ENCODE measurements around the gene GRAMD2A.

The GRAMD2A gene

GRCh38 chr15:72197460-72198355 is at the start of gene GRAMD2A:
Gene GRAMD2A, minus strand, starts transcription at chr15:72197787.
- peak in 4 of 58 donors; percentile 15 to 29 (median 28) for DNase-seq

- DNase-seq: no peak
Observed at GRCh38 chr15:72242775-72243370, 45.3 kb upstream of the GRAMD2A start.

DNA sequence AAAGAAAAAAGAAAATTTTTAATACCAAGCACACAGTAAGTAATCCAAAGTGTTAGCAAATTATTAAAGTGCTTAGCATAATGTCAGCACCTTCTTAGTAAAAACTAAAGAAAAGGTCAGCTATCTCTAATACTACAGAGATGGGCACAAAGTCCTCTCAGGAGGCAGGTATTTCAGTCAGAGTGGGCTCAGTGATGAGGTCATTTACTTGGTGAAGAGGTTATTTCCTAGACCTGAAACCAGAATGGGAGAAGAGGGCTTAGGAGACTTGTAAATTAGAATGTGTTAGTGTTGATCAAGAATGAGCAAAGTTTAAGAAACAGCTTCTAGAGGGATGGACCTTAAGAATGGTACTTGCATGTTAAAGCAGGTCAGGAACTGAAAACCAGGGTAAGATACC is 42.1 kb upstream of the GRAMD2A start:
- no peak for DNase-seq

- no peak for DNase-seq
Observed at GRCh38 chr15:72238586-72238985, 41.0 kb upstream of the GRAMD2A start.

DNA sequence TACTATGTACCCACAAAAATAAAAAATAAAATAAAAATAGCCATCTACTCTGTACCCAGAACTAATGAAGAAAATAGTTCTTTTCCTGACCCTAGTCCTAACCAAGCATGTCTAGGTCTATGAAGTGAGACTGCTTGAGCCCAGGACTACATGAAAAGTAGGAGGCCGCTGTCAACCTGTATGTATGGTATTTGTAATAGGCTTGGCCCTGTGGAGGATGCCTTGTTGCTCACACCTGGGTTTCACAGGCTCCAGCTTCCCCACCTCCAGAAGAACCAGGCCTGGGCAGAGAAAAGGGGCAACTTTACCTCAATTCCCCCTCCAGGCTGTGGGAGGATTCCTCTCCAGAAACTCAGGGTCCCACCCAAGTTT is 40.3 kb upstream of the GRAMD2A start:
- DNase-seq: no peak

DNA sequence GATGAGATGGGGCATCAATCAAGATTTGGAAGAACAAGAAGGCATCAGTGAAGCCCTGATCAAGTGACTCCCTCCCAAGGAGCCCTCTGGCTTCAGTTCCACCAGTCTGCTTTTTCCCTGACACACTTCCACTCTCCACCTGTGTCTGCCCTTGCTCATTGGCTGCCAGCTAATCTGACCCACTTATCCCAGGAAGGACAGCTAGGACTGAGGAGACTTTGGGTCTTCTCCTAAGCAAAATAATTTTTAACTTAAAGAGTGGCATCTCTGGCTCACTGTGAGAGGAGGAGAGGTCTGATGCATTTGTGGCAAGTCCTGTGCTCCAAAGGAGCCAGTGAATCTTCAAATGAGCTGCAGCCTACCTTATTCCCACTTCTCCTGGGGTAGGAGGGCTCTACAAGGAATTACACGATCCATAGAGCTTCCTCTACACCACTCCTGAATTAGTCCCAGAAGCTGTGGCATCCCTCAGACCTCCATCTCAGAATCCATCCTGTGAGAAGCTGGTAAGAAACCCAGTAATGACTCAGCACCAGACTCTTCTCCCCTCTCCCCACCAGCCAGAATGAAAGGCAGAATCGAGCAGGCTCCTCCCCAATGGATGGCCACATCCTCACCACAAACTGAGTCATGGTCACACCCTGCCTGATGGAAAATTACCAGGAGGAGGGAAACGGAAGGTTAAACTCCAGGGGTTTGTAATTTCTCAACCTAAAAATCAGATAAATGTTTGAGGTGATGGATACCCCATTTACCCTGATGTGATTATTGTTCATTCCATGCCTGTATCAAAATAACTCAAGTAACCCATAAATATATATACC is 39.7 kb upstream of the GRAMD2A start:
- peak in 24 of 58 donors; percentile 3 to 78 (median 21) for DNase-seq

DNA sequence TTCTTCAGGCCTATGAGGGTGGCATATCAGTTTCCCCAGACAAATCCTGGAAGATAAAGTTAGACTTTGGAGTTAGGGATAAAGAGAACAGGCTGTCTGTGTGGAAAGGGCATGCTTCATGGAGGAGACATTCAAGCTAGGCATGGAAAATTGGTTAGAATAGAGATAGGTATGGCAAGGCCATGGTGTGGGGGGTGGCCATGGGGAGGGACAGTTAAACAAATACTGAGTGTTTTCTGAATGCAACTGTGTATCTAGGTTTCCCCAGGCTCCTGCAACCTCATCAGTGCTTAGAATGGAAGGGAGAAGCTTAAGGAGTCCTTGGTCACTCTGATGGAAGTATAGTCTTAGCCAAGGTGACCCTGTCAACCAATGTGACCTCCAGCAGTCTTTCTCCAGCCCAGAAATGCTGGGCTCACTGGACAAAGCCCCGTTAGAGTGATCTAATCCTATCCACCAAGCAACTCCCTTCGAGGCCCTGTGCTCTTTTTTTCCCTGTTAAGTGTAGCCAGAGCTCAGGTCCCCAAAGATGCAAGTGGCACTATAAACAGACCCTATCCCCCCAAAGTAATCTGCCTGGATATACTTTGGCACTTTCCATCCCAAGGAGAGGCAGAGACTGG is 38.9 kb upstream of the GRAMD2A start:
- DNase-seq: no peak

- DNase-seq: no peak
Observed at GRCh38 chr15:72235298-72235697, 37.7 kb upstream of the GRAMD2A start.

DNA sequence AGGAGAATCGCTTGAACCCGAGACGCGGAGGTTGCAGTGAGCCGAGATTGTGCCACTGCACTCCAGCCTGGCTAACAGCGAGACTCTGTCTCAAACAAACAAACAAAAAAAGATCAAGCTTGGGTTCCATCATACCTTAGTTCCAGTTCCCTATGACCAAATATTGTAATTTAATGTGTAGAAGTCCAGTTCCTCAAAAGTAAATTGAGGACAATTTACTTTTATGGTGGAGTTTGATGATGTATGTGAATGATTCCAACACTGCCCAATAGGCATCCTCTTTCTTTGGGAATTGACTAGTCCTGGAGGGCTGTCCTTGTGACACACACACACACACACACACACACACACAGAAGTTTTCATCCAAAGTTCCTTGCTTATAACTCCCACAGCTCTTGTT is 36.2 kb upstream of the GRAMD2A start:
- no peak for DNase-seq

DNA sequence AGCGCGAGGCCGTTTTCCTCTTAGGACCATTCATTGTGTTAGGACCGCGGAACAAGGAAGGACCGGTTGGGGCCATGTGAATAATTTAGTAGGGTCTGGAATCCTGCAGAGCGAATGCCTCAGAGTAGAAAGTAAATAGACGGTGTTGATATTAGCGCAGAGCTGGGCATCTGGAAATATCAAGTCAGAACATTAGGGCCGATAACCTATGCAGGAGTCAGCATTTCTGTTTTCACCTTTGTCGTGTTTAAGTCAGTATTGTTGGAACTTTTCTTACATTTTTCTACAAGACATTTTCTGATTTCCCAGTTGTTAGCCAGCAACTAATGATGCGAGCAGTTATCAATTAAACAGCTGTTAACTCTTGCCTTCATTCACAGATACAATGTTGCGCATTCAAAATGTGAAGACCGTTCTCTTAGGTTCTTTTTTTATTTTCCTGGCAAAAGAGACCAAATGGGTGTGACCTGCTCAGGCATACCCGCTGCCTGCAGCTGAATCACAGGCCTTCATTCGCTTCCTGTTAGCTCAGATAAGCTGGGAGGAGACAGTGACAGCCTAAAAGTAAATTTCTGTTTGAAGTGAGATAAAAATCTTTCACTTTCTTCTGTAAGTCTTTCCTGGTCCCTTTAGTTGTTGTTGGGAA is 34.4 kb upstream of the GRAMD2A start:
- peak in 6 of 58 donors; percentile 1 to 81 (median 13) for DNase-seq

GRCh38 chr15:72231066-72231832 is 33.7 kb upstream of the GRAMD2A start, which contains the start of gene PKM:
Gene PKM, minus strand, starts transcription at chr15:72231190. Its CDS starts 12,093 bp downstream, at chr15:72219097.
- peak; percentile 46 to 95 (median 86) for DNase-seq

DNA sequence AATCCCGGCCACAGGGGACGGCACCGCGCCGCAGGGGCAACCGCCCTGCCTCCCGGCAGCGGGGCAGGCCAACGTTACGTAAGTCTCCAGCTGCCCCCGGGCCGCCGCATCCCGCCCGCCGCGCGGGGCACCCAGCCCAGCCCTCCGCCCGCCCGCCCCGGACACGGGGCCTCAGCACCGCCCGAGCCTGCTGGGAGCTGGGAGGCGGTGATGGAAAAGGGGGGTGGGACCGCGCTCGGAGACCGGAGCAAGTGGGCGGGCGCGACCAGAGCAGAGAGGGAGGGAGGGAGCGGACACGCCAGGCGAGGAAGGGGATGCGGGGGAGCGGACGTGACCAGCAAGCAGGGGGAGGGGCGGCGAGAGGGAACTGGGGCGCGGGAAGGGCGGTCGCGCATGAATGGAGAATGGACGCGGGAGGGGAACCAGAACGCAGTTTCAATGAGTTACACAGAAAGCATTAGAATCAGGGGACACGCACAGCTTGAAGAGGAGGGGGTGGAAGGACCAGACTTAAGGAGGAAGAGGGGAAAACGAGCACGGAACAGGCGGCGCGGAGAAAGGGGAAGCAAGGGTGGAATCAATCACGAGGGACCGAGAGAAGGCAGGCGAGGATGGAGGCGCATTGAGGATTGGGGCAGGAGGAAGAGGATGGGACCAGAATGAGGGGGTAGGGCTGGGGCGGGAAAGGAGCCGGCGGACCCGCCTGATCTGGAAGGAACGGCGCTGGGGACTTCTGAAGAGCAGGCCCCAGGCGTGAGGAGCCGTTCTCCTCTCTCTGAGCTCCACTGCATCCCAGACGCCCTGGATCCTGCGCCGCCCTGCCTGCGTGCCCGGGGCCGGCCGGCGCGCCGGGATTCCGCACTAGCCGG is 32.8 kb upstream of the GRAMD2A start:
- peak; percentile 37 to 95 (median 85) for DNase-seq

DNA sequence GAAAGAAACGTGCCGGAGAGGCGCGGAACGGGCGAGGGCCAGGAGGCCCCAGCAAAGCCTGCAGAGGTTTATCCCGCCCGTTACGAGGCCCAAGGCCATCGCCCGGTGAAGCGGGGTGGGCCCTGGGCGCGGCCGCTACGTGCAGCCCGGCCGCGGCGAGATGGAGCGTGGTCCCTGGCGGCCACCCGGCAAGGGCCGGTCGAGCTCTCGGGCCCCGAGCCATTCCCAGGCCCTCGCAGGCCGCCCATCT is 32.3 kb upstream of the GRAMD2A start:
- DNase-seq: no peak

GRCh38 chr15:72229076-72229946 is 31.7 kb upstream of the GRAMD2A start:
- DNase-seq: peak in 1 of 58 donors; percentile 8

DNA sequence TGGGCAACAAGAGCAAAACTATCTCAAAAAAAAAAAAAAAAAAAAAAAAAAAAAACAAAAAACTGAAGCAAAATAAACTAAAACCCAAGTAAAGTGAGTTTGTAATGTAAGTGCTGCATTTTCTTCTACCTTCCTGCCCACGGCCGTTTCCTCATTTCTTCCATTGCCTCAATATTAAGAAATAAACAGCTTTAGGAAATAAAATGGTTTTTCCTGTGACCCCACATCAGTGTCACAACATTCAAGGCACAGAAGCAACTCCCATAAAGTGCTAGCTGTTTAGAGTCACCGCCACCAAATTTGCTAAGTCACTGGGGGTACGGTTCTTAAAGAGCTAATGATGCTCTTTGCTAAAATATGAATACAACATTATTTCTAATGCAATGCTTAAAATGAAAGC is 30.1 kb upstream of the GRAMD2A start:
- no peak for DNase-seq

- peak in 1 of 58 donors; percentile 12 for DNase-seq
Observed at GRCh38 chr15:72227192-72227586, 29.6 kb upstream of the GRAMD2A start.

DNA sequence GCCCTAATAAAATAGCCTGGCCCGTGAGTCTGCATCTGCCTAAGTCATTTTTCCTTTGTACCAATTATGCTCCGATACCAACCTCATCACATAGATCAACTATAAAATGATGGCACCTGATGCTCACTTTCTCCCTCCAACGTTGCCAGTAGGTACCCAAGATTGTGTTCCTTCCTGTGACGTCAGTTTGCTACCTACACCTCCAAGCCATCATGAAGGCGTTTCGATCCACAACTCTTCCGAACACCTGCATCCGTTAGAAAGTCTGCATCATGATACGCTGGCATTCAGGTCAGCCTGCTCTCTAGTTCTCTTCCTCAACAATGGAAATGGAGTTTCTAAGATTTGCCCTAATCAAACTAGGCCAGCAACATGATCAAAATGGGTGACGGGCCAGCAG is 25.7 kb upstream of the GRAMD2A start:
- no peak for DNase-seq

GRCh38 chr15:72222393-72222792 is 24.8 kb upstream of the GRAMD2A start:
- DNase-seq: peak in 18 of 58 donors; percentile 6 to 61 (median 34)

All from anterior cingulate cortex (tissue), 58 donors.